K562 (cell line): Measurements from ENCODE around the gene PADI4. TPM values are rescaled to one million over a fixed set of nuclear protein-coding genes. Genes with fewer than 3 reads are reported as not detected.

Experiments used
- ATAC-seq: fragments of 200-7000 bp; cut with Tn5 transposase; 3 replicates; pipeline ENCODE4 v1.9.1; 2020; ENCODE audit warnings: moderate library complexity
- BruUV-seq: library from RNA; stranded (reverse); fragments of 400-500 nt; replicated peaks from 2 replicates; lab custom pipeline; 2021; lab: Mats Ljungman, UMichigan
- CTCF ChIA-PET: fragments of 300-600 bp; formaldehyde crosslinking; extraction: SDS; loops from one replicate; lab custom pipeline; 2021; ENCODE audit warnings: low intra/inter-chr PET ratio; lab: Yijun Ruan, JAX
- POLR2A ChIA-PET: fragments of 300-600, 350-650 bp; sonication (Branson Sonifier 250); formaldehyde crosslinking; extraction: SDS; loops from one replicate; lab custom pipeline; 2021; ENCODE audit warnings: antibody characterized with exemption, inconsistent platforms; lab: Yijun Ruan, JAX
- DNase-seq, 4 experiments: peaks; one replicate each; pipeline versions ENCODE4 v3.0.0 to v3.0.0-alpha.2; 2011 to 2018; ENCODE audit warnings: low spot score in 3 of 4, mixed read lengths in 3 of 4; ENCODE audit errors: extremely low read depth in 1 of 4
- FAIRE-seq: peaks from 2 replicates; lab custom pipeline; 2011; peaks lifted over from hg19 to GRCh38; lab: Jason Lieb, UNC
- H2AFZ ChIP-seq: 2 replicates; pipeline ENCODE4 v1.6.0; 2011; ENCODE audit warnings: low read depth, low read length, control low read depth, inconsistent platforms
- H3K27ac ChIP-seq: fragments of 200-600 bp; 3 replicates; pipeline ENCODE4 v1.8.0; 2011; ENCODE audit warnings: low read depth, mild to moderate bottlenecking, control low read depth, inconsistent platforms, low read length, moderate library complexity, mixed read lengths; ENCODE audit errors: extremely low read depth
- H3K27me3 ChIP-seq, 2 experiments: fragments of 300-600 bp in 1 of 2; 2 replicates in 1 of 2; 3 replicates in 1 of 2; pipeline versions ENCODE4 v1.6.0 to v1.8.0; 2011; ENCODE audit warnings: inconsistent platforms in 2 of 2, low read length in 2 of 2, mild to moderate bottlenecking in 1 of 2, mixed read lengths in 1 of 2, moderate library complexity in 1 of 2; ENCODE audit not compliant: control insufficient read depth in 2 of 2, insufficient read depth in 2 of 2
- H3K36me3 ChIP-seq: fragments of 300-600 bp; 3 replicates; pipeline ENCODE4 v1.8.0; 2011; ENCODE audit warnings: mild to moderate bottlenecking, low read length, inconsistent platforms; ENCODE audit not compliant: control insufficient read depth, insufficient read depth
- H3K4me1 ChIP-seq, 2 experiments: fragments of 200-600 bp in 1 of 2; replicated peaks in 1 of 2; 2 replicates in 1 of 2; 3 replicates in 1 of 2; pipeline versions ENCODE4 v1.5.1 to v1.8.0; 2011; ENCODE audit warnings: inconsistent platforms in 2 of 2, low read length in 2 of 2, mild to moderate bottlenecking in 1 of 2, mixed read lengths in 1 of 2, moderate library complexity in 1 of 2; ENCODE audit not compliant: control insufficient read depth in 2 of 2, insufficient read depth in 2 of 2
- H3K4me2 ChIP-seq: 2 replicates; pipeline ENCODE4 v1.6.1; 2011; ENCODE audit warnings: low read length, control low read depth, inconsistent platforms, mixed read lengths; ENCODE audit not compliant: insufficient read depth
- H3K4me3 ChIP-seq: fragments of 200-600 bp; sonication (generic), shearing (Covaris generic); 2 replicates; pipeline ENCODE4 v1.5.1; 2016; ENCODE audit warnings: control low read depth, inconsistent platforms
- H3K79me2 ChIP-seq: fragments of 200-600 bp; 3 replicates; pipeline ENCODE4 v1.8.0; 2011; ENCODE audit warnings: low read length, inconsistent platforms; ENCODE audit not compliant: control insufficient read depth, insufficient read depth
- H3K9ac ChIP-seq, 2 experiments: 2 replicates each; pipeline versions ENCODE4 v1.6.0 to v1.6.1; 2011; ENCODE audit warnings: low read depth in 2 of 2, low read length in 2 of 2, control low read depth in 1 of 2, inconsistent platforms in 1 of 2, mild to moderate bottlenecking in 1 of 2, mixed read lengths in 1 of 2; ENCODE audit not compliant: insufficient read depth in 1 of 2
- H3K9me1 ChIP-seq: one replicate; pipeline ENCODE4 v1.6.0; 2011; ENCODE audit warnings: inconsistent platforms, mild to moderate bottlenecking, low read length, moderate library complexity; ENCODE audit not compliant: control insufficient read depth, insufficient read depth
- H3K9me3 ChIP-seq: replicated peaks from 2 replicates; pipeline ENCODE4 v1.5.1; 2011; ENCODE audit warnings: low read depth, low read length, inconsistent platforms; ENCODE audit not compliant: control insufficient read depth, insufficient read depth
- H4K20me1 ChIP-seq: replicated peaks from 2 replicates; pipeline ENCODE4 v1.6.1; 2011; ENCODE audit warnings: low read length, inconsistent platforms, mixed read lengths; ENCODE audit not compliant: control insufficient read depth, insufficient read depth
- ETV6 ChIP-seq, 3 experiments: fragments of 150-350 bp in 1 of 3; sonication (generic) in 1 of 3; formaldehyde crosslinking in 1 of 3; IDR thresholded peaks; 2 replicates each; pipeline versions ENCODE4 v1.6.1 to v1.8.0; 2014 to 2022; ENCODE audit warnings: borderline replicate concordance in 2 of 3, low read depth in 2 of 3, antibody characterized with exemption in 1 of 3, low read length in 1 of 3, mild to moderate bottlenecking in 1 of 3, missing genetic modification reagents in 1 of 3
- FOS ChIP-seq: IDR thresholded peaks from 3 replicates; pipeline ENCODE4 v1.6.1; 2011; ENCODE audit not compliant: insufficient read length; ENCODE audit errors: extremely low read depth
- FOXP1 ChIP-seq: sonication (generic); formaldehyde crosslinking; IDR thresholded peaks from 2 replicates; pipeline ENCODE4 v1.8.0; 2022; ENCODE audit warnings: mild to moderate bottlenecking, missing genetic modification reagents
- FOXP4 ChIP-seq: sonication (generic); formaldehyde crosslinking; IDR thresholded peaks from 2 replicates; pipeline ENCODE4 v1.8.0; 2022; ENCODE audit warnings: mild to moderate bottlenecking, missing genetic modification reagents, borderline replicate concordance
- GTF2F1 ChIP-seq: IDR thresholded peaks from 2 replicates; pipeline ENCODE4 v1.6.1; 2011; ENCODE audit warnings: low read depth, low read length, improper control_type of control experiment
- NCOR1 ChIP-seq: fragments of 450-650 bp; IDR thresholded peaks from 2 replicates; pipeline ENCODE4 v1.6.1; 2016; ENCODE audit warnings: mild to moderate bottlenecking, moderate library complexity
- POLR2H ChIP-seq: IDR thresholded peaks from 2 replicates; pipeline ENCODE4 v1.6.1; 2016; ENCODE audit warnings: missing genetic modification characterization, low read depth, mild to moderate bottlenecking, control low read depth, missing compliant biosample characterization, moderate library complexity
- RREB1 ChIP-seq: fragments of 250-450 bp; sonication (Bioruptor Pico); IDR thresholded peaks from 2 replicates; pipeline ENCODE4 v1.4.0; 2020
- SOX6 ChIP-seq: fragments of 450-650 bp; IDR thresholded peaks from 2 replicates; pipeline ENCODE4 v1.6.1; 2014; ENCODE audit warnings: mild to moderate bottlenecking
- ZNF3 ChIP-seq: fragments of 250-450 bp; sonication (Bioruptor Pico); IDR thresholded peaks from 2 replicates; pipeline ENCODE4 v1.5.0; 2021; ENCODE audit warnings: mild to moderate bottlenecking, moderate library complexity
- ZNF696 ChIP-seq: fragments of 250-450 bp; sonication (Bioruptor Pico); conservative IDR thresholded peaks from 2 replicates; pipeline ENCODE4 v1.4.0; 2020; ENCODE audit warnings: mild to moderate bottlenecking, moderate library complexity
- WGBS: fragments of 100-300 bp; shearing (Covaris generic); methylation state at CpG from one replicate; pipeline ENCODE4 v1.1.6; 2016; ENCODE audit warnings: low coverage, mixed read lengths; ENCODE audit not compliant: insufficient coverage; ENCODE audit errors: missing lambda C conversion rate; 5-methylcytosine and 5-hydroxymethylcytosine counted together
- in situ Hi-C: fragments of 300-500 bp; cut with MboI; formaldehyde crosslinking; loops from 4 replicates; pipeline ENCODE4 v1.15.0; 2018; ENCODE audit warnings: inconsistent platforms, mixed read lengths
- intact Hi-C: fragments of 100-400 bp; cut with micrococcal nuclease; formaldehyde crosslinking; loops from 2 replicates; pipeline ENCODE4 v1.14.2; 2022
- polyA plus RNA-seq, 8 experiments: library from polyadenylated mRNA; depleted of rRNA in 4 of 8; stranded (reverse) in 5 of 8; unstranded in 3 of 8; fragments of >200 nt; fragmentation: Nextera tagmentation in 2 of 8; fragmentation: Illumina TruSeq in 1 of 8; extraction: Ambion mirVana in 2 of 8; extraction: Trizol in 1 of 8; gene quantifications; 2 replicates each; pipeline versions ENCODE4 v1.2.1 to v1.2.3, GENCODE V29; 2011 to 2014; ENCODE audit warnings: inconsistent platforms in 1 of 8, missing spikeins in 1 of 8
- total RNA-seq, 7 experiments: library from RNA; depleted of rRNA in 6 of 7; stranded (reverse); fragments of >200 nt in 6 of 7; fragmentation: Illumina TruSeq in 2 of 7; extraction: Trizol in 2 of 7; gene quantifications; 2 replicates each; pipeline versions ENCODE4 v1.2.1 to v1.2.3, GENCODE V29; 2011 to 2021; ENCODE audit warnings: low replicate concordance in 1 of 7

The PADI4 gene
- total and polyA plus RNA-seq, 9 of the 15 experiments (the other 6 are each of a cell fraction or from before 2014, with no cell fraction given): 0.22 to 0.33 TPM; not detected in 7

GRCh38 chr1:17274186-17275170 lies 33.5 kb upstream of the PADI4 start:
- Histone ChIP-seq H3K27ac (no peak overlapping the region), H3K9me3 (no peaks in the 10 kb centered on the region), H3K36me3 (no peaks in the 10 kb centered on the region), H3K9ac (no peak overlapping the region), H4K20me1 (peaks cover 14% of the 10 kb centered on the region), H2AFZ (no peak overlapping the region), H3K4me3 (no peak overlapping the region), H3K9me1 (peaks cover 5% of the 10 kb centered on the region), H3K4me2 (no peak overlapping the region), H3K79me2 (no peaks in the 10 kb centered on the region), H3K27me3 (peaks cover 3 to 53% of the 10 kb centered on the region in 2 experiments; a peak in 4 of 5 replicates), H3K4me1 (0 out of 5 replicates have a peak, but pooled peaks cover 0 to 2% of the 10 kb centered on the region in 2 experiments)
- peak; percentile 78 to 88 (median 87) for DNase-seq
- BruUV-seq: no TSS peak
- intact Hi-C loops: loop anchor here (1.0 to 2.0 kb wide), 2 partner anchors 36 to 149 kb away; no protein-coding TSS in a partner anchor
- WGBS: under 1% methylated on average over 15 of the region's 15 CpGs
- POLR2A ChIA-PET: no interaction called here
- peak; percentile 98 for ATAC-seq
- in situ Hi-C loops: no loop called here
- CTCF ChIA-PET: interaction anchor here (0.7 to 2.1 kb wide), 3 partner anchors 149 to 214 kb away, joined by 3 to 8 read pairs (median 6); no protein-coding TSS in a partner anchor
- FAIRE-seq: peak; percentile 77
- TF ChIP-seq GTF2F1: no peak
- TF ChIP-seq ZNF3 (CRISPR knock-in tag): no peak
- no peak for TF ChIP-seq RREB1
- no peak for TF ChIP-seq POLR2H (tag)
- TF ChIP-seq ZNF696 (CRISPR knock-in tag): no peak
- TF ChIP-seq FOXP1 (CRISPR knock-in tag): no peak
- TF ChIP-seq ETV6 (IDR thresholded peaks at IDR 0.05; ENCODE audit: borderline replicate concordance in 1 of 2, low read depth in 2 of 2, low read length in 1 of 2): no peak
- no peak for TF ChIP-seq ETV6 (CRISPR knock-in tag; IDR thresholded peaks at IDR 0.05; ENCODE audit: borderline replicate concordance)
- no peak for TF ChIP-seq SOX6
- no peak for TF ChIP-seq NCOR1
- TF ChIP-seq FOS: no peak
- TF ChIP-seq FOXP4 (CRISPR knock-in tag): no peak
